Right lobe of liver (tissue), 6 donors: ENCODE data around the gene ZFP92. TPM values are rescaled to one million over a fixed set of nuclear protein-coding genes. Genes with fewer than 3 reads are reported as not detected.
A peak's percentile ranks its signal among the peaks of the same experiment; 100 is the strongest.

Source experiments
- ATAC-seq, 4 donors: fragments of 200-7000 bp; cut with Tn5 transposase; one replicate each; pipeline ENCODE4 v1.9.1; 2020; ENCODE audit warnings: mild to moderate bottlenecking in 4 of 4, moderate library complexity in 4 of 4
- DNase-seq, 3 donors: peaks; one replicate each; pipeline ENCODE4 v3.0.0-alpha.2; 2020
- H3K27ac ChIP-seq, 3 donors: fragments of 200-600 bp; one replicate each; pipeline ENCODE4 v1.8.0; 2022
- H3K27me3 ChIP-seq, 2 donors: fragments of 200-600 bp; one replicate each; pipeline ENCODE4 v1.8.0; 2022
- H3K36me3 ChIP-seq, 4 donors: fragments of 200-600 bp; sonication (generic) in 1 of 4; one replicate each; pipeline versions ENCODE4 v1.5.1 to v1.8.0; 2017 to 2022; ENCODE audit warnings: control low read depth in 1 of 4
- H3K4me1 ChIP-seq, 4 donors: fragments of 200-600 bp; sonication (generic) in 1 of 4; one replicate each; pipeline versions ENCODE4 v1.5.1 to v1.8.0; 2017 to 2022; ENCODE audit warnings: control low read depth in 1 of 4
- H3K4me3 ChIP-seq, 3 donors: fragments of 200-600 bp; one replicate each; pipeline ENCODE4 v1.8.0; 2022
- H3K9me3 ChIP-seq, 4 donors: fragments of 200-600 bp; sonication (generic) in 1 of 4; one replicate each; pipeline versions ENCODE4 v1.5.1 to v1.8.0; 2017 to 2022; ENCODE audit warnings: control low read depth in 1 of 4
- POLR2A ChIP-seq: fragments of 450-650 bp; IDR thresholded peaks from one replicate; pipeline ENCODE4 v1.6.1; 2017; ENCODE audit warnings: antibody characterized with exemption, mild to moderate bottlenecking
- WGBS: methylation state at CpG from one replicate; pipeline ENCODE4 v1.1.6; 2018; ENCODE audit warnings: low coverage, low lambda C conversion rate; ENCODE audit not compliant: insufficient coverage; ENCODE audit errors: missing lambda C conversion rate; 5-methylcytosine and 5-hydroxymethylcytosine counted together
- intact Hi-C, 2 donors: fragments of 100-400 bp; cut with DNase I; formaldehyde crosslinking; loops; one replicate each; pipeline versions ENCODE4 v1.11.2 to v1.14.1; 2022
- long read RNA-seq: library from polyadenylated mRNA; unstranded; transcript quantifications from one replicate; pipeline ENCODE4 v2.0.0, GENCODE V29; 2019
- total RNA-seq, 6 experiments: library from RNA; depleted of rRNA in 2 of 6; stranded (reverse); fragments of >200 nt in 2 of 6; fragmentation: NEBNext Ultra II Directional in 3 of 6; extraction: Animal tissue kit (Norgen Biotek cat#: 25700) in 3 of 6; gene quantifications; one replicate each; pipeline versions ENCODE4 v1.1.0 to v1.2.4, GENCODE V29; 2016 to 2023
- TF ChIP-seq, protein P1 (sequence below), 4 donors: fragments of 200-600 bp in 3 of 4; fragments of 450-650 bp in 1 of 4; IDR thresholded peaks; one replicate each; pipeline versions ENCODE4 v1.5.1 to v1.8.0; 2016 to 2022; ENCODE audit warnings: antibody characterized with exemption in 4 of 4, mild to moderate bottlenecking in 2 of 4
- donor health status: DM: no; HTN: yes; CAD: no.
- donor health status: DM: no; HTN: no; CAD: no.
- donor health status: DM: no; HTN: no; CAD: no.
- donor health status: DM: no; HTN: yes; CAD: no.
- donor health status: DM: no; HTN: yes; CAD: no.

Gene ZFP92
- 1 to 10 TPM in 1 of 6 experiments, under 1 TPM in 5; 0.31 to 1.4 (median 0.41) TPM for total RNA-seq
- long read RNA-seq = 0 reads

GRCh38 chrX:153411255-153411987, at the start of gene ZFP92:
TSS of gene ZFP92 (plus strand) at chrX:153411472. CDS start at chrX:153418323, 6,851 bp downstream.
- Histone ChIP-seq H3K36me3 (no peaks in the 10 kb centered on the region), H3K4me1 (peaks cover 0 to 7% (median 0%) of the 10 kb centered on the region in 4 donors), H3K4me3 (peak within 1 kb of the TSS; percentile 12 to 52 (median 37)), H3K27me3 (no peaks in the 10 kb centered on the region), H3K27ac (no peak within 1 kb of the TSS), H3K9me3 (no peaks in the 10 kb centered on the region)
- WGBS = no CpG with 5 or more reads among the region's 75 CpGs
- TF ChIP-seq, protein P1, sequence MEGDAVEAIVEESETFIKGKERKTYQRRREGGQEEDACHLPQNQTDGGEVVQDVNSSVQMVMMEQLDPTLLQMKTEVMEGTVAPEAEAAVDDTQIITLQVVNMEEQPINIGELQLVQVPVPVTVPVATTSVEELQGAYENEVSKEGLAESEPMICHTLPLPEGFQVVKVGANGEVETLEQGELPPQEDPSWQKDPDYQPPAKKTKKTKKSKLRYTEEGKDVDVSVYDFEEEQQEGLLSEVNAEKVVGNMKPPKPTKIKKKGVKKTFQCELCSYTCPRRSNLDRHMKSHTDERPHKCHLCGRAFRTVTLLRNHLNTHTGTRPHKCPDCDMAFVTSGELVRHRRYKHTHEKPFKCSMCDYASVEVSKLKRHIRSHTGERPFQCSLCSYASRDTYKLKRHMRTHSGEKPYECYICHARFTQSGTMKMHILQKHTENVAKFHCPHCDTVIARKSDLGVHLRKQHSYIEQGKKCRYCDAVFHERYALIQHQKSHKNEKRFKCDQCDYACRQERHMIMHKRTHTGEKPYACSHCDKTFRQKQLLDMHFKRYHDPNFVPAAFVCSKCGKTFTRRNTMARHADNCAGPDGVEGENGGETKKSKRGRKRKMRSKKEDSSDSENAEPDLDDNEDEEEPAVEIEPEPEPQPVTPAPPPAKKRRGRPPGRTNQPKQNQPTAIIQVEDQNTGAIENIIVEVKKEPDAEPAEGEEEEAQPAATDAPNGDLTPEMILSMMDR (IDR thresholded peaks at IDR 0.05) = no peak
- TF ChIP-seq POLR2A = no peak
- peak; percentile 51 to 65 (median 52) for ATAC-seq
- DNase-seq = no peak
- intact Hi-C loops = no loop called here

DNA sequence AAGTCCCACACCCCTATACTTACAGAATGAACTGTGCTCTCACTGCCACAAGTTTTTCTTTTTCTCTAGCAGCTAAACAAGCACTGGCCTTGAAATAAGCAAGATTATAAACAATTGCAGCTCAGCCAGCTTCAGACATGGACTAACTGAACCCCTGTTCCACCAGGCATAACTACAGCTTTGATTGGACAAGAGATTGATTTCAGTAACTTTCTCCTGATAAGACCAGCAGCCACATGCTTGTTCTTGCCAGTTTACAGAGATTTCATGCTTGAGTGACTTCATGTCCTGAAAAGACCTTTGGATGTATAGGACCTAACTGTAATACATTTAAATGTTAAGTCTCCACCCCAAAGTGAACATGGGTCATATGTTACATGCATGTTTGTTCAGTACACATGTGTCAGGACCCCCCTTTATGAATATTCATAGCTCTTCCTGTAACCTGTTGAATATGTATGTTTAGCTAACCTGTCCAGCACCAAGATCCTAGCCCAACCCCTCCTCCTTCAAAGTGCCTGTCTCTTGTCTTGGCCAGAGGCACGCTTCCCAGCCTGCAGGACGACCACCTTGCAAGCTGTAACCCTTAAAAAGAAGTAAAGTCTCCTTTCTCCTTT, 49.4 kb upstream of the ZFP92 start:
- DNase-seq (no peak), ATAC-seq (peak in 2 of 4 donors; percentile 26 to 53)
- TF ChIP-seq POLR2A = no peak
- TF ChIP-seq, protein P1 (IDR thresholded peaks at IDR 0.05) = no peak
- Histone ChIP-seq H3K27ac (no peak overlapping the region), H3K27me3 (no peaks in the 10 kb centered on the region), H3K36me3 (no peaks in the 10 kb centered on the region), H3K9me3 (no peaks in the 10 kb centered on the region), H3K4me1 (no peaks in the 10 kb centered on the region), H3K4me3 (no peak overlapping the region)
- 14% methylated on average over 2 of the region's 2 CpGs for WGBS
- intact Hi-C loops = no loop called here

GRCh38 chrX:153365670-153366069, 45.6 kb upstream of the ZFP92 start:
- Histone ChIP-seq H3K27me3 (no peaks in the 10 kb centered on the region), H3K36me3 (no peaks in the 10 kb centered on the region), H3K27ac (no peak overlapping the region), H3K4me1 (no peaks in the 10 kb centered on the region), H3K9me3 (no peaks in the 10 kb centered on the region), H3K4me3 (no peak overlapping the region)
- TF ChIP-seq, protein P1 (IDR thresholded peaks at IDR 0.05) = no peak
- no peak for TF ChIP-seq POLR2A
- 61% methylated on average over 4 of the region's 4 CpGs for WGBS
- intact Hi-C loops = no loop called here
- no peak for DNase-seq
- no peak for ATAC-seq

GRCh38 chrX:153366119-153366518, 45.2 kb upstream of the ZFP92 start:
- ATAC-seq (no peak), DNase-seq (no peak)
- H3K36me3 ChIP-seq = no peaks in the 10 kb centered on the region
- H3K4me1 ChIP-seq = no peaks in the 10 kb centered on the region
- H3K27me3 ChIP-seq = no peaks in the 10 kb centered on the region
- no peak overlapping the region for H3K27ac ChIP-seq
- no peak for TF ChIP-seq POLR2A
- TF ChIP-seq, protein P1 (IDR thresholded peaks at IDR 0.05) = no peak
- 68% methylated on average over 3 of the region's 3 CpGs for WGBS
- H3K9me3 ChIP-seq = no peaks in the 10 kb centered on the region
- intact Hi-C loops = no loop called here
- H3K4me3 ChIP-seq = no peak overlapping the region
